ENCODE measurements around the gene GAB3. TPM values are rescaled to one million over a fixed set of nuclear protein-coding genes. Genes with fewer than 3 reads are reported as not detected.

Gene GAB3, protein sequence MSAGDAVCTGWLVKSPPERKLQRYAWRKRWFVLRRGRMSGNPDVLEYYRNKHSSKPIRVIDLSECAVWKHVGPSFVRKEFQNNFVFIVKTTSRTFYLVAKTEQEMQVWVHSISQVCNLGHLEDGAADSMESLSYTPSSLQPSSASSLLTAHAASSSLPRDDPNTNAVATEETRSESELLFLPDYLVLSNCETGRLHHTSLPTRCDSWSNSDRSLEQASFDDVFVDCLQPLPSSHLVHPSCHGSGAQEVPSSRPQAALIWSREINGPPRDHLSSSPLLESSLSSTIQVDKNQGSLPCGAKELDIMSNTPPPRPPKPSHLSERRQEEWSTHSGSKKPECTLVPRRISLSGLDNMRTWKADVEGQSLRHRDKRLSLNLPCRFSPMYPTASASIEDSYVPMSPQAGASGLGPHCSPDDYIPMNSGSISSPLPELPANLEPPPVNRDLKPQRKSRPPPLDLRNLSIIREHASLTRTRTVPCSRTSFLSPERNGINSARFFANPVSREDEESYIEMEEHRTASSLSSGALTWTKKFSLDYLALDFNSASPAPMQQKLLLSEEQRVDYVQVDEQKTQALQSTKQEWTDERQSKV
- 14.1 TPM for total RNA-seq
- long read RNA-seq, full-length matches to known transcripts = 7 of 13 reads
- long read RNA-seq, partial matches to known transcripts = 1 of 13 reads
- long read RNA-seq, other reads (novel, unspliced or antisense) = 5 of 13 reads

DNA sequence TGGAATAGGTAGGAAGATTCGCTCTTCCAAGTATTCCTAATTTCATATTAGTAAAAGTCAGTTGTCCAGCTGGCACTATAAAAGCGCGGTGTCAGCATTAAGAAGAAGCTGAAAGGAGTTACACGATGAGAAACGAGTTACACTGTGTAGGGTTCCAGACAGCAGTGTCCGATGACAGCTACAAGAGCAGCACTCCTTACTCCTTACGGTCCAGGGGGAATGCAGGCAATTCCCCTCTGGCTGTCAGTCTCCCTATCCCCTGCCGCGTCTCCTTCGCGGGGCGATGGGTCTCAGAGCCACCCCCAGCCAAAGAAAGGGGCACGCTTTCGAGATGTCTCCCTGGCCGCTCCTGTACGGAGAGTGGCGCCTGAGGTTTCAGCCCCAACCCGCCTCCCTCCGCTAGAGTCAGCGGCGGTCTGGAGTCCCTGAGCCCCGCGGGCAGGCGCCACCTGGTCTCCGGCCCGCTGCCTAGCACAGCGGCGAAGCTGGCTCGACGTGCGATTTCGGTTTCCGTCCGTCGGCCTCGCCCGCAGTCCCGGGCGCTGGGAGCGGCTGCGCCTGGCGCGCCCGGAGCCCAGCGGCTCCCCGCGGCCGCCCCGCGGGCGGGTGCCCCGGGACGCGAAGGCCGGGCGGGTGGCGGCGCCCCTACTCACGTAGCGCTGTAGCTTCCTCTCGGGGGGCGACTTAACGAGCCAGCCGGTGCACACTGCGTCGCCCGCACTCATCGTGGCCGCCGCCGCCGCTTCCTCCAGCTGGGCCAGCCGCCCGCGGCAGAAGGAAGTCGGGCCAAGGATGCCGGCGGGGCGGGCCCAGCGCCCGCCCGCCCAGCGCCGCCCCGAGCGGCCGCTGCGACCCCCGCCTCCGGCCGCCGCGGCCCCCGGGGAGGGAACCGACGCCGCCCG is at the start of gene GAB3:
GAB3 (minus strand) TSS at position 777 of the 902 bp plus-strand sequence; CDS start at position 725, 52 bp downstream.
- ATAC-seq (peak; percentile 75), DNase-seq (peak; percentile 63)
- intact Hi-C loops (cut with micrococcal nuclease) = no loop called here

DNA sequence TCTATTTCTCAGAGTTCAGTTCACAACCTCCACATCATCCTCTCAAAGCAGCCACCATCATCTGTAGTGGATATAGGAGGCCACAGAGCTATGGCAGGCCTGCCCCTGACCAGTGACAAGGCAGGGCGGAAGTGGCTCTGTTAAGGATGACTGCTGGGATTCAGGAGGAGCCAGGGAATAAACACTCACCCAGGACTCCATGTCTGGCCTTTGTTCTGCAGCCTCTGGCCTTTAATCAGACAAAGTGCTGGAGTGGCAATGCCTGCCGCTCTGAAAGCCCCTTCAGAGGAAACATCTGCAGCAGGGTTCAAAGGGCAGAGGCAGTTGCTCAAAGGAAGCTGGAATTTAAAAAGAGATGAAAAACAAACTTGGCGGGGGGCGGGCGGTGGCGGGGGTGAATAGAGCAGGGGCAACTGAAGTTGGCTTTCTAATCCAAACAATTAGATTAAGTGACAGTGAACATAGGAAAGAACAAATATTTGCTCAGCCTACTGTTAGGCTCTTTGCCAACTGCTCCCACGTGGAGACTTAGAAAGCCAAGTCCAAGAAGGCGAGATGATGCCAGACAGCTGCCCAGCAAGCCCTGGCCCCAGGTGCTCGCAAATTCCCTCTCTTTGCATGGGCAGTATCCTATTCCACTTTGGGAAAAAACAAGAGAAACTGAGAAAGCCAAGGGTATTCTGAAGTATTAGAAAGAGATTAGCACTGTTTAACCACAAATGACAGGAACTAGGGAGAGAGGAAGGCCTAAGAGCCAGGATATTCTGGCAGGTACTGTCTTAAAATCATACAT is 48.9 kb upstream of the GAB3 start:
- DNase-seq (no peak), ATAC-seq (no peak)
- intact Hi-C loops (cut with micrococcal nuclease) = no loop called here

DNA sequence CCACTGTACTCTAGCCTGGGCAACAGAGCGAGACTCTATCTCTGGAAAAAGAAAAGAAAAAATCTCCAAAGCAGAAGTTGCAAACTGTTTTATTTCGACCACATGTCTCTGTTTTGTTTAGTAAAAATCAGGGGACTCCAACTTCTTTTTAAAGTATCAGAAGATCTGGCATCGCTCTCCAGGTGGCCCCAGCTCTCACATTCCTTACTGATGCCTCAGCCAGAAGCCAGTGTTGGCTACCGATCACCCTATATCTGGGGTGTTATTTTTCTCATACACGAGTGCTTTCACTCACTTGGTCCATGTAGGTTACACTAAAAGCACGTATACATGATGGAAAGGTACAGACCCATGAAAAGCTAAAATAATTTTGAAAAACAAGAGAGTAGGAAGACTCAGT is 46.1 kb upstream of the GAB3 start:
- intact Hi-C loops (cut with micrococcal nuclease) = no loop called here
- ATAC-seq (no peak), DNase-seq (no peak)

DNA sequence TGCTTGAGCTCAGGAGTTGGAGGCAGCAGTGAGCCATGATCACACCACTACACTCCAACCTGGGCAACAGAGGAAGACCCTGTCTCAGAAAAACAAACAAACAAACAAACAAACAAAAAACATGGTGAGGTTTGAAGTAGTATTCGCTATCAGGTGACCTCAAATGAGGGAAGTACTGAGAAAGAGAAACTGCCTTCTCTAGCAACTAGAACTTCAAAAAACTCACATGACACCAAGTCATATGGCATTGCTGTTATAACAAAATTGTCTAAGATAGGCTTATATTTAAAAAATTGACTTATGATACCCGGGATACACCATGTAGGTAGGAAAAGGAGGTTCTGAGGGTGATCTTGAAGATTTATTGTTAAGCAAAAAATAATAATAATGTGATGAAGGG is 44.1 kb upstream of the GAB3 start:
- DNase-seq (no peak), ATAC-seq (no peak)
- intact Hi-C loops (cut with micrococcal nuclease) = no loop called here

DNA sequence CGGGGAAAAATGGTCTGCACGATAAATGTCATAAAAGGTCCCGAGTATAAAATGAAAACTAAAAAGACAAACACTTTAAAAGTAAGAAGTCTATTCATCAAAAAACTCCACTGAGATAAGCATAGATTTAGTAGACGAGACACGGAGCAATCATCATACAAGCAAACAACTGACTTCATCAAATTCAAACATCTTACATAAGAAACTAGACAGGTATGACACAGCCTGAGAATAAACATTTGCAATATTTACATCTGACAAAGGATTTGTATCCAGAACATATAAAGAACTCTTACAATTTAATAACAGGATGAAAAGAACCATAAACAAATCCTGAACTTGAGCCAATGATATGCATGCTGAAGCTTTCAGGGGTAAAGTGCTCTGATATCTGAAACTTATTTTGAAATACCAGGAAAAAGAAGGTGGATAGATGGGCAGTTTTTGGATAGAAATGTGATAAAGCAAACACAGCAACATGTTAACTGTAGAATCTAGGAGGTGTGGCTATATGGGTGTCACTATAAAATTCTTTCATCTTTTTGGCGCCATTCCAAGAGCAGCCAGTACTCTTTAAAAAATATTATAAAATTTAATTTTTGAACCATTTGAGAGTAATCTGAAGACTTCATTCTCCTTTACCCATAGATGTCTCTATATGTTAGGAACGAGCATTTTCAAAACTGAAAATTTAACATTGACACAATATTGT is 42.4 kb upstream of the GAB3 start:
- intact Hi-C loops (cut with micrococcal nuclease) = no loop called here
- DNase-seq (no peak), ATAC-seq (no peak)

DNA sequence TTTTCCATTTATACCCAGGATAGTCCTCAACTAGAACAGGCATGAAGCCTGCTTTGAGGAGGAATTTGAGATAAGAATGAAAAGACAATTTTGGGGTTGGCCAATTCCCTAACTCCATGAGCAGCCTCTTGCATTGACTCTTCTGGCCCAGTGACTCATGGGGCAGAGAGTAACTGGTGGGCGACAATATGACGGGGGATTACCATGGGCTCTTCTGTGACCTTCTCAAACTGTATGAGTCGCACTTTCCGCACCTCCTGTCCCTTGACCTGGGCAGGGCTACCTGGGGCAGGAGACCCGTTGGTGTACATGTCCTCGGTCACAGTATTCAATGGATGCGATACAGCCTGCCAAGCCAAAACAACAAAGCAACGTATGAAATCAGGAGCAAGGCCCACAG is 41.1 kb upstream of the GAB3 start:
- DNase-seq = no peak
- intact Hi-C loops (cut with micrococcal nuclease) = no loop called here
- no peak for ATAC-seq

DNA sequence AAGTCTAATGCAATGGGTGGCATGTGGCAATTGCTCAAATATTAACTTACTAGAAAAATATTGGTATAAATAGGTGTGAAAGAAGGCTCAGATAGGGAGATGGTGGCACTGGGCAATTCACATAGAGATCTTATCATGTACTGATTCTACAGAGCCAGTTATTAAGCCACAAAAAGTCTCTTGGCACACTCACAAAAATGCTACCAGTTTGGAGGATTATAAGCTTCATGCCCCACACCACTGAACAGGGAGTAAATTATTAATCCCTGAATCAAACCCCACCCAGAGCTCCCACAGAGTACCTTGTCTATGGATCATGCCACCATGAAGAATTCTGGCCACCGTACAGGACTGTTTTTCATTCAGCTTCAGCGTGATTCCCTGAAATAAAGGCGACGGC is 40.6 kb upstream of the GAB3 start:
- DNase-seq = no peak
- no peak for ATAC-seq
- intact Hi-C loops (cut with micrococcal nuclease) = no loop called here

DNA sequence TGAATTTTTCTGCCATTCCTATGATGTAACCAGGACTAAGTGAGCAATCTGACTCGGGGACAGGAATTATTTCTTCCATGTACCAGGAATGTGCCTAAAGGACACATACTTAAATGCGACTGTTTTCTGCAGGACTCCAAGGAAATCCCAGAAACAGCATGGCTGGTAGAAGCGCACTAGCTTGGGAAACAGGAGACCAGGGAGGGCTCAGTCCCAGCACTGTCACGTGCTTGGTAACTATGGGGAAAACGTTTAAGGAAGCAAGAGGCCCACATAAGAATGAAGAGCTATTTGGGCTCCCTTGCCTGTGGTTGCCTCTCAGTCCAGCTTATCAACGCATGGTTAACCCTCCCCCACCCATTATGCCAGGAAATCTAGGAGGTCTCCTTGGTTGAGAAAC is 34.8 kb upstream of the GAB3 start:
- intact Hi-C loops (cut with micrococcal nuclease) = no loop called here
- DNase-seq (no peak), ATAC-seq (no peak)

DNA sequence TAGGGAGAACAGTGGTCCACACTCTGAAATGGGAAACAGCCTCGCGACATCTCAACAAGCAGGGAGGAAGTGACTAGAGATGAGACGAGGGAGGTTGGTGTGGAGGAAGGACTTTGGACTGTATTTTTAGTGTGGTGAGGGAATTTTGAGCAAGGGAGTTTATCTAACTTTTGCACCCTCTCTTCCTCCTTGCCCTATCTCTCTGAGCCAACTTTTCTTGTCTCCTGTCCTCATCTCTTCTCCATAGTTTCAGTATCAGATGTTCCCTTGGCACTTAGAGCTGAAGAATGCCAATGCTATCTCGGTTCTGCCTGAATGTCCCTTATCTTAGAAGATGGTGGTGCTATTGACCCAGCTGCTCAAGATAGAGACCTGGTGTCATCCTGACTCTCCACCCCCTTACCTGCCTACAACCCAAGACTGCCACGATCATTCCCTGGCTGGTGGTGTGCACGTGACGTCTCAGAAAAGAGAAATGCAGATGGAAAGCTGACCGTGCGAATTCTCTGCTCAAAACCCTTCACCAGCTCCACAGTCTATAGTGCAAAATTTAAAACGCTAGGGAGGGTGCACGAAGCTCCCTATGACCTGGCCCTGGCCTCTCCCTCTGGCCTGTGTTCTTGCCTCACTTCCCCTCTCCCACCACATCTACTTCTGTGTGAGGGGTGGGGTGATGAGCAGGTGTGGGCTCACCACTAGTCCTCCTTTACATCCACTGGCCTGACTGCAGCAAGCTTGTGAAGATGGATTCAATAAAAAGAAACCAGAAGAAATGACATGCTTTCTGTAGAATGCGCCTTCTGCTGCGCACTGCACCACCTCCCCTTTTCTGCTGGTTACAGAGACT is 33.5 kb upstream of the GAB3 start:
- no peak for ATAC-seq
- no peak for DNase-seq
- intact Hi-C loops (cut with micrococcal nuclease) = no loop called here

DNA sequence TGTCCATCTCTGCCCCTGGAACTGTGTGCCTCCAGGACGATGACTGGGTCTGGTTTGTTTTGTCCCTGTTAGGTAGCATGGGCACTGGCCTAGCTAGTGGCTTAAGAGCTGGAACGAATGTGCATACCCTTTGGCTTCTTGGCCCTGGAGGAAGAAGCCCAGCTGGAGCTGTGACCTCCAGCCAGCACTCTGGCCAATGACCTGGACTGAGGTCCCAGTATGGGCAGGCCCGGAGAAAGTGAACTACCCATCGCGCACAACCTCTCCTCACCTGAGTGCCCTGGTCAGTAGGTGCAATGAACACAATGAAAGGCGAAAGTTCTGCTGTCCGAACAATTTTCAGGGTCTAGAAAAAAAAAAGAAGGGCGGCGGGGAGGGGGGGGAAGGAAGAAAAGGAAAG is 30.1 kb upstream of the GAB3 start:
- intact Hi-C loops (cut with micrococcal nuclease) = no loop called here
- ATAC-seq (no peak), DNase-seq (no peak)

DNA sequence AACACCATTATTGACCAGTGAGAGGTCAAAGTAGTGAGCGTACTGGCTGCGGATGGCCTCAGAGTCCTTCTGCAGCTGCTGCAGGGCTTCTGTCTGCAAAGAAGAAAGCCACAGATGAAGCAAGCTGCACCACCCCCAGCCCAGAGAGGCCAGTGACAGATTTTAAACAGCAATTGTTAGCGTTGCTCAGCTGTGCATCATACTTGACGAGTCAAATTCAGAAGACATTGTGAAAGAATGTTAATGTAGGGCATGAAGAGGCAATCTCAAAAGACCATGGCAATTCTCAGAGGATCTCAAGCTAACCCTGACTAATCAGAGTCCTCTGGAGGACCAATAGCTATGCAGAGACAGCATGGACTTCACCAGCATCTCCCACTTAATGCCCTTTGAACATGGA is 28.4 kb upstream of the GAB3 start:
- ATAC-seq (no peak), DNase-seq (no peak)
- intact Hi-C loops (cut with micrococcal nuclease) = no loop called here

DNA sequence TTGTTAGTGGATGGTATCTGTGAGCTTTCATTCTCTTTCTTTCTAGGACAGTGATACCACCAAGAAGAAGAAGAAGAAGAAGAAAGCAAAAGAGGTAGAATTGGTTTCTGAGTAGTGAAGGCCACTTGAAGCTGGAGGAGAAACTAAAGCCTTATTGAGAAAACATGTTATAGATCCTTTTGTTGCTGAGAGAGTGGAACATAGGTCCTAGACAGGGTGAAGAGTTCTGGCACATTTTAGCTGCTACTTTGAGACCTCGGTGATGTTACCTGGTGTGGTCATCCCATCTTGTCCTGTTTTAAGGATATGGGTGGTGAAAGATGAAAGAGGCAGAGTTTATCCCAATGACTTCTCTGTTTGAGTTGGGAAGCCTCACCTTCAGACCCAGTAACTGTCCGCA is 25.9 kb upstream of the GAB3 start:
- DNase-seq = no peak
- intact Hi-C loops (cut with micrococcal nuclease) = no loop called here
- ATAC-seq = no peak

DNA sequence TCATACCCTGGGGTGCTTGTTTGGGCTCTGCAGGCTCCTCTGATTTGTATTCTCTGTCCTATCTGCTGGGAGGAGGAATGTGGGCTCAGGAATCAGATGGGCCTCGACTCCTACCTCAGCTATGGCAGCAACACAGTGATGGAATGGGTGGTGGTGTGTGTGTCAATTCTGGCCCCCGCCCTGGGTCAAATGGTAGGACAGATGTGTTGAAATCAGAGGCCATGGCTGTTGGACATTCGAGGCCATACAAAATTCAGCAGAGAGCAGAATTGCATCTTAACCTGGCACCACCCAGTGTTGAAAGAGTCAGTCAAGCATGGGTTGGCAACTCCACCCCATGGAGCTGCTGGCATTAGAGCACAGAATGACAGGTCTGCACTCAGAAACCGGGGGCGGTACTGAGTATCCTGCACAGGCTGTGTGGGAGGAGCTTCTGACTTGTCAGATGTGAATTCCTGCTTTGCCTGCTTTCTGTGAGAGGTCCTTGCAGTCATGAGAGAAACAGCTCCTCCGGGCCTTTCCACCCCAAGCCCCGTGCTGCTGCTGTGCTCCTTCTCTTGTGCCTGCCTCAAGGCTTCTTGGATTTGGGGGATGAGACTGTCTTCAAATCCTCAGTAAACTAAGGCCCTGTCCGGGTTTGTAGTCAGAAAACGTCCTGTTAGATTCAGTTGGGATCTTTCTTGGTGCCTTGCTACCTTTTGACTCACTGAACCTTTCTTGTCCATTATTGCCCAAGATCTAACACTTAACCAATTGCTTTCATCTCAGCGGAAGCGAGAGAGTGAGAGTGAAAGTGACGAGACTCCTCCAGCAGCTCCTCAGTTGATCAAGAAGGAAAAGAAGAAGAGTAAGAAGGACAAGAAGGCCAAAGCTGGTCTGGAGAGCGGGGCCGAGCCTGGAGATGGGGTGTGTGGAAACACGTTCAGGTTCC is 24.8 kb upstream of the GAB3 start:
- intact Hi-C loops (cut with micrococcal nuclease) = no loop called here
- ATAC-seq (peak; percentile 95), DNase-seq (peak; percentile 42)

DNA sequence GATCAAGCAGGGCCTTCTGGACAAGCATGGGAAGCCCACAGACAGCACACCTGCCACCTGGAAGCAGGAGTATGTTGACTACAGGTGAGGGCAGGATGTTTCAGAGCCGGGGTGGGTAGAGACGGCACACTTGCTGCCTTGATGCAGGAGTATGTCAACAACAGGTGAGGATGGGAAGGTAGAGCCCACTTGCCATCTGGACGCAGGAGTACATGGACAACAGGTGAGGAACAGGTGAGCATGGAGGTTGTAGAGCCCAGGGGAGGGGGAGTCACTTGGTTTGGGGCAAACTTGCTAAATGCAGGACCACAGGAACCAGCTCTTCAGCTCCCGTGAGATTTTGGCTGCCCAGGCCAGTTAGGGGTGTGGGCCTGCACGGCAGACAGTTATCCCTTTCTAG is 23.7 kb upstream of the GAB3 start:
- intact Hi-C loops (cut with micrococcal nuclease) = no loop called here
- no peak for ATAC-seq

DNA sequence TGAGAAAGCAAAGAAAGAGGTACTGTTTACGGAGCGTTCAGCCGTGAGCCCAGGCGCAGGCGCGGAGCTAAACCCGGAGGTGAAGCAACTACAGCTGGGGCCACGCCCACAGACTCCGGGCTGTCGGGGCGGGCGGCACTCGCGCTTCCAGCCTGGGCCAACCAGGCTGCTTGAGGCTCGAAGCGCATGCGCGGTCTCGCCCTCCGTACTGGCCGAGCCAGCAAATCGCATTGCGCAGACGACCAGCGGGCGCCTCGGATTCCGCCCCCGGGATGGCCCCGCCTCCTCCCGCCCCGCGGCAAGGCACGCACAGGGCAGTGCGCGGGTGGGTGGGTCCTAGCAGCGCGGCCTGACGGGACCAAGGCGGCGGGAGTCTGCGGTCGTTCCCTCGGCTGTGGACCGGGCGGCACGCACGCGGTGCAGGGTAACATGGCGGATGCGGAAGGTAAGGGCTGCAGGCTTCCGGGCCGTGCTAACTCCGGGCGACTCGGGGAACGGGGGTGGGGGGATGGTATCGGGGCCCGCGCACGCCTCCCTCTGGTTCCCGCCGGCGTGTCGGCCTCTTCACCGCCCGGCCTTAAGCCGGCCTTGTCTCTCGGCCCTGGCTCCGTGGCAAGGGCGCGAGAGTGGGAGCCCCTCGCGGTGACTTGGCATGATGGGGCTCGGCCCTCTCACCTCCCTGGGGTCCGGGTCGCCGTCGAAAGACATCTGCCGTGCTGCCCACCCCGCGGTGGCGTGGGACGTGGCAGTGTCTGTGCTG is 11.8 kb upstream of the GAB3 start, which contains the start of gene DKC1:
DKC1 (plus strand) TSS at position 328 of the 760 bp plus-strand sequence; CDS start at position 430, 102 bp downstream.
- intact Hi-C loops (cut with micrococcal nuclease) = no loop called here
- ATAC-seq (peak; percentile 99), DNase-seq (peak; percentile 98)

More for the DNA sequence above, 23.7 kb upstream of the GAB3 start:
- no peak for DNase-seq
